GM12801 (cell line): ENCODE results near the gene EPAS1.

Source experiments
- TF ChIP-seq, protein P1 (sequence below): IDR thresholded peaks from one replicate; pipeline ENCODE4 v1.5.1; 2011; ENCODE audit warnings: control low read depth; ENCODE audit not compliant: insufficient read length; ENCODE audit errors: extremely low read depth

The EPAS1 gene

GRCh38 chr2:46266134-46266533 lies 31.1 kb upstream of the EPAS1 start:
- TF ChIP-seq, protein P1, sequence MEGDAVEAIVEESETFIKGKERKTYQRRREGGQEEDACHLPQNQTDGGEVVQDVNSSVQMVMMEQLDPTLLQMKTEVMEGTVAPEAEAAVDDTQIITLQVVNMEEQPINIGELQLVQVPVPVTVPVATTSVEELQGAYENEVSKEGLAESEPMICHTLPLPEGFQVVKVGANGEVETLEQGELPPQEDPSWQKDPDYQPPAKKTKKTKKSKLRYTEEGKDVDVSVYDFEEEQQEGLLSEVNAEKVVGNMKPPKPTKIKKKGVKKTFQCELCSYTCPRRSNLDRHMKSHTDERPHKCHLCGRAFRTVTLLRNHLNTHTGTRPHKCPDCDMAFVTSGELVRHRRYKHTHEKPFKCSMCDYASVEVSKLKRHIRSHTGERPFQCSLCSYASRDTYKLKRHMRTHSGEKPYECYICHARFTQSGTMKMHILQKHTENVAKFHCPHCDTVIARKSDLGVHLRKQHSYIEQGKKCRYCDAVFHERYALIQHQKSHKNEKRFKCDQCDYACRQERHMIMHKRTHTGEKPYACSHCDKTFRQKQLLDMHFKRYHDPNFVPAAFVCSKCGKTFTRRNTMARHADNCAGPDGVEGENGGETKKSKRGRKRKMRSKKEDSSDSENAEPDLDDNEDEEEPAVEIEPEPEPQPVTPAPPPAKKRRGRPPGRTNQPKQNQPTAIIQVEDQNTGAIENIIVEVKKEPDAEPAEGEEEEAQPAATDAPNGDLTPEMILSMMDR: no peak

DNA sequence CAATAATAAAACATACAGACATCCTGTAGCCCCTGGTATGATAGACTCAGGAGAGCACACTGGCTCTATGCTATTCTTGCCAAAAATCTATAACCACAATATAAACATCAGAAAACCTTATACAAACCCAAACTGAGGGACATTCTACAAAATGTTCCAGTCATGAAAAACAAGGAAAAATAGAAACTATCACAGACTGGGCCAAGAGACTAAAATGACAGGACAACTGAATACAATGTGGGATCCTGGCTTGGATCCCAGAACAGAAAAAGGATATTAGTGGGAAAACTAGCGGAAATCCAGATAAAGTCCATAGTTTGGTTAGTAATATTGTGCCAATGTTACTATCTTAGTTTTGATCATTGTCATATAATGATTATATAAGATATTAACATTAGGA lies 29.6 kb upstream of the EPAS1 start:
- TF ChIP-seq, protein P1: no peak

DNA sequence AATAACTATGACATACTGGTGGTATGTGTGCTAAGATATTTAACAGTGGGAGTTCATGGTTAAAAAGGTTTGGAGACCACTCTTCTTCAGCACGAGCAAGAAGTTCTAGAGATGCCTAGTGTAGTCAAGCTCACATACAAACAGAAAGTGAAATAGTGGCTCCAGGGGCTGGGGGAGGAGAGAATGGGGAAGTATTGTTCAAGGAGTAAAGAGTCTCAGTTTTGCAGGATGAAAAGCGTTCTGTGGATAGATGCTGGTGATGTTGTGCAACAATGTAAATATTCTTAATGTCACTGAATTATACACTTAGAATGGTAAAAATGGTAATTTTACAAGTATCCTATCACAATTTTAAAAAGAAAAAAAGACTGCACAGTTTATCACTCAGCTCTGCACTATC lies 29.0 kb upstream of the EPAS1 start:
- TF ChIP-seq, protein P1: no peak

GRCh38 chr2:46269001-46269400 lies 28.2 kb upstream of the EPAS1 start:
- TF ChIP-seq, protein P1: no peak

DNA sequence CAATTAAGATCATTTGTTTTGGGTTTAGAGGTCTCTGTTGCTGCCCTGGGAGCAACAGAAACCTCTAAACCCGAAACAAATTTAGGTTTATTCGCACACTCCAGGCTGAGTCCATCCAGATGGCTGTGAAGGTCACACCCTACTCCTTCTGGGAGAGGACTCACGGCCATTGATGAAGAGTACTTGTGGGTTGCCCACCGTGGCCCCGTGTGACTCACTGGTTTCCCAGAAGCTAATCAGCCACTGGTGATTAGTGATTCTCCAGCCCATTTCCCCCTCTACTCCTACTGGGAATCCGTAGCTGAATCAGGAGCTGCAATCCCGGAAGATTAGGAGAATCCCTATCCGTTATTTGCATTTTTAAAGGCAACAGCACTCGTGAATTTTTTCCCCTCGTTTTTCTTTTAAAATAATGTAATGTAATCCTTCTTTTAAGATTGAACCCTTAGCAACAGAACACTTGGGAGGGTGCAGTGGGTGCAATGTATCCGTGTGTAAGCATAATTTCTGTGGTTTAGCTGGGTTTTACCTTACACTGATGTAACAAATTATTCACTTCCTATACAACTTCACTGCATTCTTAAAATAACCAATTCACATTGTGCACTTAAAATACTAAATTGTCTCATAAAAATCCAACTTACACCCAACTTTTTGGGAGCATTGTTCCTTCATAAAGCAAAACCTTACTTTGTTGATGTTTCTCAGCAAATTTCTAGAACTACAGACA lies 27.5 kb upstream of the EPAS1 start:
- TF ChIP-seq, protein P1: no peak

DNA sequence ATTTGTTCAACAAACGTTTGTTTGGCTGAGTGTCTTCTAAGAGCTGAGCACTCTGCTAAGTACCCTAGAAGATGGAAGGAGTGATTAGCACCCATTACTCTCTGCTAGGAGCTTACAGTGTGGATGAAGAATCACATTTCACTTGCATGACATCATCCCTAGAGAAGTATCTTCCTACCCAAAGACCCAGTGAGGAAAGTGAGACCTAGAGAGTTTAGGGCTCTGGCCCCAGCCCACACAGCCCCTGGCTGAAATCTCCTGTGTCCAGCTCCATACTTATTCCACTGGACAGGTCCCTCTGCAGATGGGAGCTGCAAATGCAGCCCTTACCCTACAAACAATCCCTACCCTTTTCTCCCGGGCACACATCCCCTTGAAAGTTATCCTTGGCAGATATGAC lies 26.8 kb upstream of the EPAS1 start:
- TF ChIP-seq, protein P1: no peak

- TF ChIP-seq, protein P1: no peak
Measured at GRCh38 chr2:46273225-46273863, 23.9 kb upstream of the EPAS1 start.
